Sciatic nerve (tissue), 2 donors: ENCODE measurements around the gene SCAF1. TPM values are rescaled to one million over a fixed set of nuclear protein-coding genes. Genes with fewer than 3 reads are reported as not detected.

Experiments used
- ATAC-seq: fragments of 200-7000 bp; cut with Tn5 transposase; one replicate; pipeline ENCODE4 v1.9.1; 2020; ENCODE audit warnings: mild to moderate bottlenecking, moderate library complexity
- DNase-seq: peaks from one replicate; pipeline ENCODE4 v3.0.0-alpha.2; 2020; ENCODE audit warnings: low spot score
- intact Hi-C: fragments of 100-400 bp; cut with DNase I; formaldehyde crosslinking; loops from one replicate; pipeline ENCODE4 v1.14.2; 2022
- total RNA-seq: library from RNA; stranded (reverse); fragmentation: NEBNext Ultra II Directional; extraction: Animal tissue kit (Norgen Biotek cat#: 25700); gene quantifications from one replicate; pipeline ENCODE4 v1.2.1, GENCODE V29; 2021
- donor health status: DM: no; HTN: no; CAD: no.
- donor health status: DM: no; HTN: no; CAD: no.

Gene SCAF1
- total RNA-seq, 1 donor from 2014 or later, result 65.5 TPM

- intact Hi-C loops, result no loop called here
These were observed 18.4 kb downstream of the SCAF1 start for GRCh38 chr19:49660338-49660961.

GRCh38 chr19:49662011-49662410 is 20.0 kb downstream of the SCAF1 start:
- ATAC-seq (no peak), DNase-seq (no peak)
- intact Hi-C loops, result no loop called here

More at GRCh38 chr19:49660338-49660961, 18.4 kb downstream of the SCAF1 start:
- ATAC-seq (no peak), DNase-seq (no peak)

- ATAC-seq (no peak), DNase-seq (no peak)
- intact Hi-C loops, result no loop called here
These were observed 21.2 kb downstream of the SCAF1 start for GRCh38 chr19:49663224-49663623.

GRCh38 chr19:49664171-49665035 is 22.4 kb downstream of the SCAF1 start:
- DNase-seq, result peak; percentile 97
- peak; percentile 86 for ATAC-seq
- intact Hi-C loops, result loop anchor here (5.0 kb wide), 1 partner anchor 212 kb away; the partner anchor contains the start of genes ALDH16A1 and PIH1D1

GRCh38 chr19:49665036-49665350 is 23.0 kb downstream of the SCAF1 start:
- DNase-seq (no peak), ATAC-seq (peak; percentile 1)
- intact Hi-C loops, result loop anchor here (5.0 kb wide), 1 partner anchor 213 kb away; the partner anchor contains the start of genes ALDH16A1 and PIH1D1

GRCh38 chr19:49665351-49666119 is 23.5 kb downstream of the SCAF1 start, which contains the start of the genes BCL2L12 and IRF3:
BCL2L12 (plus strand) TSS chr19:49665933; CDS start chr19:49666693, 760 bp downstream.
IRF3 (minus strand) TSS chr19:49665857; CDS start chr19:49664838, 1,019 bp downstream.
- DNase-seq, result peak; percentile 100
- peak; percentile 97 for ATAC-seq
- intact Hi-C loops, result loop anchor here (5.0 kb wide), 1 partner anchor 213 kb away; the partner anchor contains the start of genes ALDH16A1 and PIH1D1

GRCh38 chr19:49666120-49666444 is 24.1 kb downstream of the SCAF1 start:
- ATAC-seq, result no peak
- DNase-seq, result no peak
- intact Hi-C loops, result loop anchor here (5.0 kb wide), 1 partner anchor 214 kb away; the partner anchor contains the start of genes ALDH16A1 and PIH1D1

- ATAC-seq (no peak), DNase-seq (no peak)
- intact Hi-C loops, result loop anchor here (5.0 kb wide), 1 partner anchor 215 kb away; the partner anchor contains the start of genes ALDH16A1 and PIH1D1
These were observed 25.5 kb downstream of the SCAF1 start for GRCh38 chr19:49667473-49667872.

GRCh38 chr19:49669516-49669915 is 27.5 kb downstream of the SCAF1 start:
- ATAC-seq (no peak), DNase-seq (no peak)
- intact Hi-C loops, result loop anchor here (5.0 kb wide), 1 partner anchor 217 kb away; the partner anchor contains the start of genes ALDH16A1 and PIH1D1

- intact Hi-C loops, result loop anchor here (10.0 kb wide), 1 partner anchor 88 kb away; the partner anchor contains the start of genes NOSIP and PRRG2
- DNase-seq (peak; percentile 87), ATAC-seq (no peak)
These were observed 30.3 kb downstream of the SCAF1 start for GRCh38 chr19:49672131-49672919.

- peak; percentile 91 for DNase-seq
- peak; percentile 65 for ATAC-seq
- intact Hi-C loops, result loop anchor here (10.0 kb wide), 1 partner anchor 91 kb away; the partner anchor contains the start of genes NOSIP and PRRG2
These were observed 34.3 kb downstream of the SCAF1 start for GRCh38 chr19:49676136-49676783.

- intact Hi-C loops, result loop anchor here (10.0 kb wide), 1 partner anchor 92 kb away; the partner anchor contains the start of genes NOSIP and PRRG2
- ATAC-seq (peak; percentile 92), DNase-seq (peak; percentile 100)
These were observed 34.8 kb downstream of the SCAF1 start for GRCh38 chr19:49676784-49677230.

- DNase-seq (peak; percentile 83), ATAC-seq (peak; percentile 6)
- intact Hi-C loops, result loop anchor here (10.0 kb wide), 1 partner anchor 93 kb away; the partner anchor contains the start of genes NOSIP and PRRG2
These were observed 35.4 kb downstream of the SCAF1 start, which contains the start of gene PRMT1 for GRCh38 chr19:49677231-49677900. PRMT1 (plus strand) TSS chr19:49677271; CDS start chr19:49677281, 10 bp downstream.

GRCh38 chr19:49677901-49678674 is 36.1 kb downstream of the SCAF1 start:
- ATAC-seq, result no peak
- DNase-seq, result peak; percentile 89
- intact Hi-C loops, result loop anchor here (10.0 kb wide), 1 partner anchor 93 kb away; the partner anchor contains the start of genes NOSIP and PRRG2

- ATAC-seq, result no peak
- intact Hi-C loops, result loop anchor here (10.0 kb wide), 1 partner anchor 94 kb away; the partner anchor contains the start of genes NOSIP and PRRG2
- DNase-seq, result no peak
These were observed 37.2 kb downstream of the SCAF1 start for GRCh38 chr19:49678985-49679770.
